B cell (primary cell): ENCODE results near the gene TBC1D2B. TPM values are rescaled to one million over a fixed set of nuclear protein-coding genes. Genes with fewer than 3 reads are reported as not detected.

Experiments used
- ATAC-seq: fragments of 200-7000 bp; cut with Tn5 transposase; one replicate; pipeline ENCODE4 v1.10.0; 2021; ENCODE audit warnings: low read depth, mild to moderate bottlenecking, moderate number of reproducible peaks, moderate library complexity
- CTCF ChIA-PET: fragments of 350-600 bp; sonication (Branson Sonifier 250); formaldehyde crosslinking; loops from one replicate; lab custom pipeline; 2021; ENCODE audit warnings: antibody characterized with exemption, inconsistent platforms; lab: Charles Lee
- POLR2A ChIA-PET: fragments of 350-600 bp; sonication (Branson Sonifier 250); formaldehyde crosslinking; loops from one replicate; lab custom pipeline; 2021; ENCODE audit warnings: antibody characterized with exemption; lab: Charles Lee
- DNase-seq: peaks from one replicate; pipeline ENCODE4 v3.0.0; 2013
- H2AFZ ChIP-seq: 2 replicates; pipeline ENCODE4 v1.6.1; 2012; ENCODE audit warnings: mild to moderate bottlenecking, low read depth, low read length; ENCODE audit not compliant: insufficient read depth, poor library complexity, severe bottlenecking
- H3K27ac ChIP-seq, 2 donors: 1 replicate in 1 of 2; 2 replicates in 1 of 2; pipeline ENCODE4 v1.5.1; 2012 to 2013; ENCODE audit warnings: low read length in 2 of 2, mild to moderate bottlenecking in 2 of 2, moderate library complexity in 1 of 2
- H3K27me3 ChIP-seq, 4 experiments: fragments of 200-600 bp in 1 of 4; sonication (generic) in 1 of 4; replicated peaks in 1 of 4; 1 replicate in 2 of 4; 2 replicates in 2 of 4; pipeline versions ENCODE4 v1.6.1 to v1.7.0; 2013 to 2016; ENCODE audit warnings: low read length in 3 of 4, mild to moderate bottlenecking in 2 of 4, mixed read lengths in 1 of 4, moderate library complexity in 1 of 4; ENCODE audit not compliant: insufficient read depth in 4 of 4, control insufficient read depth in 3 of 4; ENCODE audit errors: control extremely low read depth in 1 of 4
- H3K36me3 ChIP-seq, 2 experiments: replicated peaks in 1 of 2; 1 replicate in 1 of 2; 2 replicates in 1 of 2; pipeline versions ENCODE4 v1.6.1 to v1.7.1; 2013; ENCODE audit warnings: low read length in 1 of 2; ENCODE audit not compliant: insufficient read depth in 2 of 2, control insufficient read depth in 1 of 2; ENCODE audit errors: control extremely low read depth in 1 of 2, extremely low read depth in 1 of 2
- H3K4me1 ChIP-seq, 2 donors: fragments of 200-600 bp in 1 of 2; sonication (generic) in 1 of 2; 1 replicate in 1 of 2; 2 replicates in 1 of 2; pipeline versions ENCODE4 v1.5.1 to v1.6.1; 2013 to 2017; ENCODE audit warnings: low read length in 2 of 2; ENCODE audit not compliant: control insufficient read depth in 2 of 2, insufficient read depth in 2 of 2
- H3K4me2 ChIP-seq: replicated peaks from 2 replicates; pipeline ENCODE3; 2012; ENCODE audit warnings: mild to moderate bottlenecking, low read depth, low read length; ENCODE audit not compliant: poor library complexity, severe bottlenecking
- H3K4me3 ChIP-seq, 5 experiments: fragments of 200-600 bp in 1 of 5; sonication (generic) in 1 of 5; 1 replicate in 3 of 5; 2 replicates in 2 of 5; pipeline versions ENCODE4 v1.5.1 to v1.7.0; 2011 to 2016; ENCODE audit warnings: low read length in 4 of 5, mild to moderate bottlenecking in 4 of 5, low read depth in 2 of 5, control low read depth in 1 of 5, moderate library complexity in 1 of 5; ENCODE audit not compliant: insufficient read depth in 1 of 5; ENCODE audit errors: control extremely low read depth in 1 of 5, extremely low read depth in 1 of 5
- H3K79me2 ChIP-seq: fragments of 200-600 bp; sonication (generic); one replicate; pipeline ENCODE4 v1.6.0; 2016; ENCODE audit warnings: low read length; ENCODE audit not compliant: control insufficient read depth, insufficient read depth
- H3K9ac ChIP-seq: fragments of 200-600 bp; sonication (generic); 2 replicates; pipeline ENCODE4 v1.6.1; 2017; ENCODE audit warnings: mild to moderate bottlenecking, low read length, moderate library complexity
- H3K9me3 ChIP-seq, 3 donors: one replicate each; pipeline versions ENCODE4 v1.6.1 to v1.7.1; 2013; ENCODE audit warnings: low read length in 2 of 3; ENCODE audit not compliant: control insufficient read depth in 2 of 3, insufficient read depth in 1 of 3; ENCODE audit errors: control extremely low read depth in 1 of 3
- H4K20me1 ChIP-seq: 2 replicates; pipeline ENCODE4 v1.6.0; 2012; ENCODE audit warnings: mild to moderate bottlenecking, low read length; ENCODE audit not compliant: insufficient read depth, control insufficient read depth, poor library complexity, severe bottlenecking
- H3K27ac Mint-ChIP-seq: one replicate; pipeline ENCODE4 v1.8.0; 2021; ENCODE audit warnings: mixed read lengths
- H3K27me3 Mint-ChIP-seq: one replicate; pipeline ENCODE4 v1.8.0; 2021; ENCODE audit warnings: mixed read lengths
- H3K4me1 Mint-ChIP-seq: one replicate; pipeline ENCODE4 v1.8.0; 2021; ENCODE audit warnings: mixed read lengths
- H3K4me3 Mint-ChIP-seq: one replicate; pipeline ENCODE4 v1.8.0; 2021; ENCODE audit warnings: mixed read lengths
- H3K9me3 Mint-ChIP-seq: one replicate; pipeline ENCODE4 v1.8.0; 2022; ENCODE audit warnings: mixed read lengths; ENCODE audit not compliant: insufficient read depth
- EZH2 ChIP-seq: IDR thresholded peaks from 2 replicates; pipeline ENCODE4 v1.6.1; 2012; ENCODE audit warnings: borderline replicate concordance, low read depth, mild to moderate bottlenecking, moderate library complexity, low read length; ENCODE audit not compliant: insufficient read depth, poor library complexity, severe bottlenecking
- WGBS: methylation state at CpG from one replicate; pipeline ENCODE4 v1.1.5; 2013; ENCODE audit warnings: missing lambda C conversion rate; ENCODE audit not compliant: insufficient coverage; 5-methylcytosine and 5-hydroxymethylcytosine counted together
- intact Hi-C: fragments of 100-400 bp; cut with micrococcal nuclease; formaldehyde crosslinking; loops from one replicate; pipeline ENCODE4 v1.10.0; 2022
- polyA plus RNA-seq: library from polyadenylated mRNA; depleted of rRNA; stranded (reverse); fragments of >200 nt; gene quantifications from 2 replicates; pipeline ENCODE4 v1.2.3, GENCODE V29; 2012
- total RNA-seq, 2 donors: library from RNA; stranded (reverse); fragments of 120-200 nt in 1 of 2; gene quantifications; 1 replicate in 1 of 2; 2 replicates in 1 of 2; pipeline versions ENCODE4 v1.2.3 to v1.2.4, GENCODE V29; 2013 to 2022
- TF ChIP-seq, protein P1 (sequence below): fragments of 200-600 bp; IDR thresholded peaks from one replicate; pipeline ENCODE4 v1.8.0; 2022; ENCODE audit warnings: antibody characterized with exemption, mild to moderate bottlenecking

Gene TBC1D2B
- total and polyA plus RNA-seq, 2 donors (not counting 1 experiment from before 2014, with no cell fraction given): 8.5 to 26.1 TPM

DNA sequence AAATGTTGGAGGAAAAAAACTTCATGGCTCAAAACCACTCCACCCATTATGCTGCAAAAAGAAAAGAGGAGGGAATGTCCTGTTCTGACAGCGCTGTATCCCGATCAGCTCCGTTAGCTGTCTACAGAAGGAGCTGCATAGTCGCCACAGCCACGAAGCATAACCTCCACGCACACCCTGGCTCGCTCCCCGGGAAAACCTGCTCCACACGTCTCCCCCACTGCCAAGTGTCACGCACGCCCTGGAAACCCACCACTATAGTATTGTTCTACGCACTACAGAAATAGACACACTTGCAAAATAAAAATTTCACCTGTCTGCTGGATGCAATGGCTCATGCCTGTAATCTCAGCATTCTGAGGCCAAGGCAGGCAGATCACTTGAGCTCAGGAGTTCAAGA, 55.8 kb downstream of the TBC1D2B start:
- peaks cover 12% of the 10 kb centered on the region for H3K4me1 Mint-ChIP-seq
- Histone ChIP-seq H3K27me3 (no peaks in the 10 kb centered on the region), H3K4me3 (no peak overlapping the region), H3K36me3 (peaks cover 4 to 26% of the 10 kb centered on the region in 2 experiments), H3K4me2 (no peak overlapping the region), H3K4me1 (peaks cover 10 to 11% of the 10 kb centered on the region in 2 donors), H3K27ac (no peak overlapping the region), H4K20me1 (no peaks in the 10 kb centered on the region), H3K9ac (no peak overlapping the region), H3K79me2 (no peaks in the 10 kb centered on the region), H2AFZ (no peak overlapping the region), H3K9me3 (no peaks in the 10 kb centered on the region)
- DNase-seq: no peak
- H3K9me3 Mint-ChIP-seq: no peaks in the 10 kb centered on the region
- no peak overlapping the region for H3K27ac Mint-ChIP-seq
- ATAC-seq: no peak
- TF ChIP-seq, protein P1, sequence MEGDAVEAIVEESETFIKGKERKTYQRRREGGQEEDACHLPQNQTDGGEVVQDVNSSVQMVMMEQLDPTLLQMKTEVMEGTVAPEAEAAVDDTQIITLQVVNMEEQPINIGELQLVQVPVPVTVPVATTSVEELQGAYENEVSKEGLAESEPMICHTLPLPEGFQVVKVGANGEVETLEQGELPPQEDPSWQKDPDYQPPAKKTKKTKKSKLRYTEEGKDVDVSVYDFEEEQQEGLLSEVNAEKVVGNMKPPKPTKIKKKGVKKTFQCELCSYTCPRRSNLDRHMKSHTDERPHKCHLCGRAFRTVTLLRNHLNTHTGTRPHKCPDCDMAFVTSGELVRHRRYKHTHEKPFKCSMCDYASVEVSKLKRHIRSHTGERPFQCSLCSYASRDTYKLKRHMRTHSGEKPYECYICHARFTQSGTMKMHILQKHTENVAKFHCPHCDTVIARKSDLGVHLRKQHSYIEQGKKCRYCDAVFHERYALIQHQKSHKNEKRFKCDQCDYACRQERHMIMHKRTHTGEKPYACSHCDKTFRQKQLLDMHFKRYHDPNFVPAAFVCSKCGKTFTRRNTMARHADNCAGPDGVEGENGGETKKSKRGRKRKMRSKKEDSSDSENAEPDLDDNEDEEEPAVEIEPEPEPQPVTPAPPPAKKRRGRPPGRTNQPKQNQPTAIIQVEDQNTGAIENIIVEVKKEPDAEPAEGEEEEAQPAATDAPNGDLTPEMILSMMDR: no peak
- TF ChIP-seq EZH2: no peak
- ChIA-PET CTCF (interaction anchor here (0.9 kb wide), 1 partner anchor 86 kb away, joined by 6 read pairs; no protein-coding TSS in a partner anchor), POLR2A (no interaction called here)
- intact Hi-C loops: no loop called here
- no peak overlapping the region for H3K4me3 Mint-ChIP-seq
- no peaks in the 10 kb centered on the region for H3K27me3 Mint-ChIP-seq
- 93% methylated on average over 12 of the region's 12 CpGs for WGBS

DNA sequence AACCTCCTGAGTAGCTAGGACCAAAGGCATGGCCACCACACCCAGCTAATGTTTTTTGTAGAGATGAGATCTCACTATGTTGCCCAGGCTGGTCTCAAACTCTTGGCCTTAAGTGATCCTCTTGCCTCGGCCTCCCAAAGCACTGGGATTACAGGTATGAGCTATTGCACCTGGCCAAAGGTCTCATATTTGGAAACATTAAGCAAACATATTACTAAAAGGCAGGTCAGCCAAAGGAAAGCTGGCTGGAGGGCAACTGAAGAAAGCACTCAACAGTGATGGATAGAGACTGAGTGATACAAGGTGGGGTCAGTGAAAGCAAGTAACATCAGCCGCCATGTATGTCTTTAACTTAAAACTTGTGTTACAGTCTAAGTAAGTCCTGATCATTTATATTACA, 57.5 kb downstream of the TBC1D2B start:
- ChIA-PET POLR2A (no interaction called here), CTCF (interaction anchor here (0.8 to 3.0 kb wide), 4 partner anchors 20 to 176 kb away, joined by 3 to 17 read pairs (median 4); no protein-coding TSS in a partner anchor)
- no peak overlapping the region for H3K4me3 Mint-ChIP-seq
- no peaks in the 10 kb centered on the region for H3K27me3 Mint-ChIP-seq
- Histone ChIP-seq H3K4me3 (no peak overlapping the region), H4K20me1 (no peaks in the 10 kb centered on the region), H3K79me2 (no peaks in the 10 kb centered on the region), H3K9me3 (no peaks in the 10 kb centered on the region), H2AFZ (no peak overlapping the region), H3K27me3 (no peaks in the 10 kb centered on the region), H3K27ac (no peak overlapping the region), H3K4me2 (no peak overlapping the region), H3K4me1 (peaks cover 10 to 11% of the 10 kb centered on the region in 2 donors), H3K36me3 (peaks cover 6 to 29% of the 10 kb centered on the region in 2 experiments), H3K9ac (no peak overlapping the region)
- DNase-seq: no peak
- no peak for TF ChIP-seq EZH2
- TF ChIP-seq, protein P1: no peak
- ATAC-seq: no peak
- 100% methylated on average over 1 of the region's 2 CpGs for WGBS
- H3K9me3 Mint-ChIP-seq: no peaks in the 10 kb centered on the region
- no peak overlapping the region for H3K27ac Mint-ChIP-seq
- intact Hi-C loops: no loop called here
- H3K4me1 Mint-ChIP-seq: peaks cover 12% of the 10 kb centered on the region
